Fibroblast of lung (primary cell): ENCODE measurements around the gene DLGAP1. TPM values are rescaled to one million over a fixed set of nuclear protein-coding genes. Genes with fewer than 3 reads are reported as not detected.

ENCODE experiments used
- DNase-seq, 2 donors: peaks; one replicate each; pipeline versions ENCODE4 v3.0.0 to v3.0.0-alpha.2; 2010; ENCODE audit warnings: low read depth in 2 of 2
- H2AFZ ChIP-seq: 2 replicates; pipeline ENCODE4 v1.5.1; 2012; ENCODE audit warnings: low read length, control low read depth, inconsistent platforms
- H3K27ac ChIP-seq: 2 replicates; pipeline ENCODE4 v1.5.1; 2011; ENCODE audit warnings: low read length, control low read depth; ENCODE audit not compliant: insufficient read depth
- H3K27me3 ChIP-seq: 2 replicates; pipeline ENCODE4 v1.5.1; 2011; ENCODE audit warnings: mild to moderate bottlenecking, low read length; ENCODE audit not compliant: control insufficient read depth, insufficient read depth
- H3K36me3 ChIP-seq: 2 replicates; pipeline ENCODE4 v1.5.1; 2011; ENCODE audit warnings: low read length; ENCODE audit not compliant: control insufficient read depth, insufficient read depth
- H3K4me1 ChIP-seq: 2 replicates; pipeline ENCODE4 v1.5.1; 2011; ENCODE audit warnings: low read length; ENCODE audit not compliant: control insufficient read depth, insufficient read depth; ENCODE audit errors: extremely low read depth
- H3K4me2 ChIP-seq: 2 replicates; pipeline ENCODE4 v1.5.1; 2011; ENCODE audit warnings: low read length, control low read depth; ENCODE audit not compliant: insufficient read depth; ENCODE audit errors: extremely low read depth
- H3K4me3 ChIP-seq, 4 experiments: fragments of 200-600 bp in 1 of 4; sonication (generic) in 1 of 4; replicated peaks in 1 of 4; 2 replicates each; pipeline ENCODE4 v1.5.1; 2011 to 2016; ENCODE audit warnings: low read length in 4 of 4, low read depth in 3 of 4, mild to moderate bottlenecking in 3 of 4, control low read depth in 2 of 4, inconsistent platforms in 1 of 4, mixed read lengths in 1 of 4; ENCODE audit not compliant: insufficient read depth in 1 of 4; ENCODE audit errors: control extremely low read depth in 1 of 4
- H3K79me2 ChIP-seq: 2 replicates; pipeline ENCODE4 v1.5.1; 2012; ENCODE audit warnings: mild to moderate bottlenecking, low read length, inconsistent platforms; ENCODE audit not compliant: control insufficient read depth, insufficient read depth
- H3K9ac ChIP-seq: 2 replicates; pipeline ENCODE4 v1.5.1; 2011; ENCODE audit warnings: mild to moderate bottlenecking, low read length, control low read depth; ENCODE audit not compliant: insufficient read depth
- H3K9me3 ChIP-seq: 2 replicates; pipeline ENCODE4 v1.5.1; 2012; ENCODE audit warnings: low read depth, low read length; ENCODE audit not compliant: control insufficient read depth, insufficient read depth
- H4K20me1 ChIP-seq: 2 replicates; pipeline ENCODE4 v1.5.1; 2011; ENCODE audit warnings: low read length; ENCODE audit not compliant: control insufficient read depth, insufficient read depth; ENCODE audit errors: extremely low read depth
- EZH2 ChIP-seq: IDR thresholded peaks from 2 replicates; pipeline ENCODE4 v1.5.1; 2012; ENCODE audit warnings: low read length, control low read depth, mild to moderate bottlenecking; ENCODE audit errors: missing control alignments
- polyA plus RNA-seq, 2 donors: library from polyadenylated mRNA; depleted of rRNA in 1 of 2; stranded (reverse) in 1 of 2; unstranded in 1 of 2; fragments of >200 nt; gene quantifications; 2 replicates each; pipeline ENCODE4 v1.2.1, GENCODE V29; 2011 to 2012; ENCODE audit warnings: missing spikeins in 1 of 2
- total RNA-seq: library from RNA; depleted of rRNA; stranded (reverse); fragments of >200 nt; gene quantifications from 2 replicates; pipeline ENCODE4 v1.2.1, GENCODE V29; 2014
- TF ChIP-seq, protein P1 (sequence below), 2 donors: IDR thresholded peaks in 1 of 2; conservative IDR thresholded peaks in 1 of 2; 1 replicate in 1 of 2; 2 replicates in 1 of 2; pipeline ENCODE4 v1.5.1; 2011 to 2012; ENCODE audit warnings: low read length in 2 of 2, control low read depth in 1 of 2, inconsistent platforms in 1 of 2, low read depth in 1 of 2, mild to moderate bottlenecking in 1 of 2

DLGAP1 gene
- total and polyA plus RNA-seq, 2 donors (not counting 1 experiment from before 2014, with no cell fraction given), result 0.16 to 0.17 TPM

DNA sequence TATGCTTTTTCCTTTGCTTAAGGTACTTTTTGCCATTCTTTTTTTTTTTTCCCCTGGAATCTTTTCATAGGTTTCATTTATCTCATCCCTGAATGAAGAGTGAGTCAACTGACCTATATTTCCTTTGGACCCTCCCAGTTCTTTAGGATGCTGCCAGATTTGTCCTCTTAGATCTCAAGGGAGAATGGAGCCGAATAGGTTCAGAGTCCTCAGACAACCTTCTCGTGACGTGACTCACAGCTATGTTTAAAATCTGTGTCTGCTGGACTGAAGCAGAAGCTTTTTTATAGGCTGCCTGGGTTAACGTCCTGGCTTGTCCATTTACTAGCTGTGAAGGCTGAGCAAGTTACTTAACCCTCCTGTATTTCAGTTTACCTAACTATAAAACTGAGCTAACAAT is 358.6 kb downstream of the DLGAP1 start:
- no peaks in the 10 kb centered on the region for H4K20me1 ChIP-seq
- no peaks in the 10 kb centered on the region for H3K79me2 ChIP-seq
- H3K4me2 ChIP-seq, result no peak overlapping the region
- no peak overlapping the region for H2AFZ ChIP-seq
- H3K4me1 ChIP-seq, result no peaks in the 10 kb centered on the region
- TF ChIP-seq EZH2, result no peak
- TF ChIP-seq, protein P1, sequence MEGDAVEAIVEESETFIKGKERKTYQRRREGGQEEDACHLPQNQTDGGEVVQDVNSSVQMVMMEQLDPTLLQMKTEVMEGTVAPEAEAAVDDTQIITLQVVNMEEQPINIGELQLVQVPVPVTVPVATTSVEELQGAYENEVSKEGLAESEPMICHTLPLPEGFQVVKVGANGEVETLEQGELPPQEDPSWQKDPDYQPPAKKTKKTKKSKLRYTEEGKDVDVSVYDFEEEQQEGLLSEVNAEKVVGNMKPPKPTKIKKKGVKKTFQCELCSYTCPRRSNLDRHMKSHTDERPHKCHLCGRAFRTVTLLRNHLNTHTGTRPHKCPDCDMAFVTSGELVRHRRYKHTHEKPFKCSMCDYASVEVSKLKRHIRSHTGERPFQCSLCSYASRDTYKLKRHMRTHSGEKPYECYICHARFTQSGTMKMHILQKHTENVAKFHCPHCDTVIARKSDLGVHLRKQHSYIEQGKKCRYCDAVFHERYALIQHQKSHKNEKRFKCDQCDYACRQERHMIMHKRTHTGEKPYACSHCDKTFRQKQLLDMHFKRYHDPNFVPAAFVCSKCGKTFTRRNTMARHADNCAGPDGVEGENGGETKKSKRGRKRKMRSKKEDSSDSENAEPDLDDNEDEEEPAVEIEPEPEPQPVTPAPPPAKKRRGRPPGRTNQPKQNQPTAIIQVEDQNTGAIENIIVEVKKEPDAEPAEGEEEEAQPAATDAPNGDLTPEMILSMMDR (conservative IDR thresholded peaks at IDR 0.05 in 1 of 2, IDR thresholded peaks at IDR 0.05 in 1 of 2; ENCODE audit: low read depth in 1 of 2, low read length in 2 of 2), result no peak
- H3K36me3 ChIP-seq, result no peaks in the 10 kb centered on the region
- peak in 1 of 2 donors; percentile 82 for DNase-seq
- H3K9me3 ChIP-seq, result no peaks in the 10 kb centered on the region
- H3K27ac ChIP-seq, result no peak overlapping the region
- H3K27me3 ChIP-seq, result no peaks in the 10 kb centered on the region
- no peak overlapping the region for H3K4me3 ChIP-seq
- no peak overlapping the region for H3K9ac ChIP-seq

DNA sequence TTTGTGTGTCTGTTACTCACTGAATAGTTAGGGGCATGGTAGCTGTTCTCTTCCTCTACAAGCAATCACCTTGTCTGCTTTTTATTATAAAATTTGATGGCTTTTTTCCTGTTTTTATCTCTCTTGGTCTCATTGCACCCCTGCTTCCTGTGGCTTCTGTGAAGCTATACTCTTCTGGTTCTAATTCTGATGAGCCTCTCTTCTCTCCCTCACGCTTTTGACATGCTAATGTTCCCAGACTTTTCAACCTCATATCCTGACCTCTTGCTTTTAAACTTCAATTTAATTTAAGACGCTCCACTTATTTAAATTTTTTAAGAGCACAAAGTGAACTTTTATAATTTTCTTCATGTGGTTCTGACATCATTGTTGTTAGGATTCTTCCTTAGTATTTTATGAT is 361.4 kb downstream of the DLGAP1 start:
- Histone ChIP-seq H4K20me1 (no peaks in the 10 kb centered on the region), H3K79me2 (no peaks in the 10 kb centered on the region), H3K36me3 (no peaks in the 10 kb centered on the region), H3K27me3 (no peaks in the 10 kb centered on the region), H3K4me1 (no peaks in the 10 kb centered on the region), H3K4me2 (no peak overlapping the region), H3K9me3 (no peaks in the 10 kb centered on the region), H3K9ac (no peak overlapping the region), H3K4me3 (no peak overlapping the region), H3K27ac (no peak overlapping the region), H2AFZ (no peak overlapping the region)
- no peak for DNase-seq
- no peak for TF ChIP-seq EZH2
- TF ChIP-seq, protein P1 (conservative IDR thresholded peaks at IDR 0.05 in 1 of 2, IDR thresholded peaks at IDR 0.05 in 1 of 2; ENCODE audit: low read depth in 1 of 2, low read length in 2 of 2), result no peak

DNA sequence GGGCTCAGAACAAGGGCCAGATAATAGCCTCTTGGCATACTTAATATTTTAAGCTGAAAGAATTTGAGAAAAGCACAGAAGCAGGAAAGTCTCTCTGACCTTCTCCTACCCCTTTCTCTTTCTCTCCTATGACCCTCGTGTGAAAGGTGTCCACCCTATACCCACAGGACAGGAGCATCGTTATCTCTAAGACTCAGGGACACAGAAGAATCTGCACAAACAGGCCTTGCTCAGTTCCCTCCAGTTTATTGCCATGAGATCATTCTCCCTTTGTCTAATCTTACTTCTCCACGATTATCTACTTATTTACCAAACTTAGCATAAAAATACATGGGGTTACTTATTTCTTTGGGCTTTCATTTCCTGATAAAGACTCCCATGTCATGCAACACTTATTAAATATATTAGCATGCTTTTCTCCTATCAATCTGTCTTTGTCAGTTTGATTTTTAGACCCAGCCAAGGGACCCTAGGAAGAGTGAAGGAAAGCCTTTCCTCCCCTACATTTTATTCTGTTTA is 370.7 kb downstream of the DLGAP1 start:
- TF ChIP-seq, protein P1 (conservative IDR thresholded peaks at IDR 0.05 in 1 of 2, IDR thresholded peaks at IDR 0.05 in 1 of 2; ENCODE audit: low read depth in 1 of 2, low read length in 2 of 2), result no peak
- no peak for TF ChIP-seq EZH2
- DNase-seq, result no peak
- Histone ChIP-seq H2AFZ (no peak overlapping the region), H3K9me3 (no peaks in the 10 kb centered on the region), H3K36me3 (no peaks in the 10 kb centered on the region), H3K9ac (no peak overlapping the region), H3K4me1 (no peaks in the 10 kb centered on the region), H3K4me2 (no peak overlapping the region), H3K27ac (no peak overlapping the region), H3K27me3 (no peaks in the 10 kb centered on the region), H3K4me3 (no peak overlapping the region), H4K20me1 (no peaks in the 10 kb centered on the region), H3K79me2 (no peaks in the 10 kb centered on the region)
